ENCODE measurements around the gene CCT5. TPM values are rescaled to one million over a fixed set of nuclear protein-coding genes. Genes with fewer than 3 reads are reported as not detected.

CCT5 gene
- total and polyA plus RNA-seq, 2 donors from 2014 or later: 130 to 136 TPM

- Histone ChIP-seq H3K9me3 (ENCODE audit: control insufficient read depth in 2 of 3, insufficient read depth in 1 of 3, low read length in 3 of 3) (no peaks in the 10 kb centered on the region), H3K9ac (ENCODE audit: low read length in 3 of 3) (no peak overlapping the region), H3K4me3 (ENCODE audit: low read length in 3 of 3) (no peak overlapping the region), H3K27me3 (ENCODE audit: control insufficient read depth, insufficient read depth, low read length) (no peaks in the 10 kb centered on the region), H3K36me3 (ENCODE audit: control insufficient read depth in 2 of 3, insufficient read depth in 3 of 3, low read length in 3 of 3) (peaks cover 0 to 14% (median 11%) of the 10 kb centered on the region in 3 donors), H3K4me1 (ENCODE audit: control insufficient read depth in 2 of 3, insufficient read depth in 2 of 3, low read depth in 1 of 3, low read length in 3 of 3) (peaks cover 0 to 29% (median 18%) of the 10 kb centered on the region in 3 donors), H3K27ac (ENCODE audit: low read depth in 2 of 2, low read length in 2 of 2) (peak overlapping the region; percentile 89 to 91)
- TF ChIP-seq CTCF (IDR thresholded peaks at IDR 0.05; ENCODE audit: borderline replicate concordance, extremely low read depth, insufficient read depth): no peak
- FAIRE-seq (no peak), DNase-seq (no peak)
- intact Hi-C loops (cut with DNase I): no loop called here
Observed at GRCh38 chr5:10290438-10290837, 40.4 kb downstream of the CCT5 start.

- H3K9ac ChIP-seq (ENCODE audit: low read length in 3 of 3): no peak overlapping the region
- FAIRE-seq: no peak
- intact Hi-C loops (cut with DNase I): no loop called here
- no peaks in the 10 kb centered on the region for H3K9me3 ChIP-seq (ENCODE audit: control insufficient read depth in 2 of 3, insufficient read depth in 1 of 3, low read length in 3 of 3)
- H3K27ac ChIP-seq (ENCODE audit: low read depth in 2 of 2, low read length in 2 of 2): peak overlapping the region; percentile 71 to 80
- DNase-seq: no peak
- no peaks in the 10 kb centered on the region for H3K27me3 ChIP-seq (ENCODE audit: control insufficient read depth, insufficient read depth, low read length)
- no peak for TF ChIP-seq CTCF (IDR thresholded peaks at IDR 0.05; ENCODE audit: borderline replicate concordance, extremely low read depth, insufficient read depth)
- peaks cover 0 to 16% (median 2%) of the 10 kb centered on the region in 3 donors for H3K36me3 ChIP-seq (ENCODE audit: control insufficient read depth in 2 of 3, insufficient read depth in 3 of 3, low read length in 3 of 3)
- H3K4me3 ChIP-seq (ENCODE audit: low read length in 3 of 3): no peak overlapping the region
- peaks cover 0 to 29% (median 14%) of the 10 kb centered on the region in 3 donors for H3K4me1 ChIP-seq (ENCODE audit: control insufficient read depth in 2 of 3, insufficient read depth in 2 of 3, low read depth in 1 of 3, low read length in 3 of 3)
Observed at GRCh38 chr5:10291692-10292339, 41.7 kb downstream of the CCT5 start.

DNA sequence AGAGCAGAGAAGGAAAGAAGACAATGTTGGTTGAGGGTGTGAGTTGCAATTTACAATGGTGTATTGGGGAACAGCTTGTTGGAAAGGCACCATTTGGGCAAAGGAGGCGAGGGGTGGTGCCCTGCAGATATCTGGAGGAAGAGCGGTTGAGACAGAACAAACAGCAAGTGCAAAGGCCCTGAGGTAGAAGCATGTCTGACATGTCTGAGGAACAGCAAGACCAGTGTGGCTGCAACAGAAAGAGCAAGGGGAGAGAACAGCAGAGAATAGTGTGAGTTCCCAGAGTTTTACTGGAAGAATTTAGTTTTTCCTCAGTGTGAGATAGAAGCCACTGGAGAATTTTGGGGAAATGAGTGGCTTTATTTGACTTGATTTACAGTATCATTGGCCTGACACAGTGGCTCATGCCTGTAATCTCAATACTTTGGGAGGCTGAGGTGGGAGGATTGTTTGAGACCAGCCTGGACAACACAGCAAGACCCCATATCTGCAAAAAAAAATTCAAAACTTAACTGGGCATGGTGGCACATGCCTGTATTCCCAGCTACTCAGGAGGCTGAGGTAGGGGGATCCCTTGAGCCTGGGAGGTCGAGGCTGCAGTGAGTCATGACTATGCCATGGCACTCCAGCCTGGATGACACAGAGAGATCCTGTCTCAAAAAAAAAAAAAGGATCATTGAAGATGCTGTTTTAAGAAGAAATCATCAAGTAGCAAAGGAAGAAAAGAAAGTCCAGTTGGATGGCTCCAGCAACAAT lies 44.0 kb downstream of the CCT5 start:
- TF ChIP-seq CTCF (IDR thresholded peaks at IDR 0.05; ENCODE audit: borderline replicate concordance, extremely low read depth, insufficient read depth): no peak
- H3K27me3 ChIP-seq (ENCODE audit: control insufficient read depth, insufficient read depth, low read length): no peaks in the 10 kb centered on the region
- no peak for DNase-seq
- no peak overlapping the region for H3K9ac ChIP-seq (ENCODE audit: low read length in 3 of 3)
- H3K4me1 ChIP-seq (ENCODE audit: control insufficient read depth in 2 of 3, insufficient read depth in 2 of 3, low read depth in 1 of 3, low read length in 3 of 3): peaks cover 0 to 18% (median 10%) of the 10 kb centered on the region in 3 donors
- H3K27ac ChIP-seq (ENCODE audit: low read depth in 2 of 2, low read length in 2 of 2): no peak overlapping the region
- no peak for FAIRE-seq
- no peak overlapping the region for H3K4me3 ChIP-seq (ENCODE audit: low read length in 3 of 3)
- intact Hi-C loops (cut with DNase I): no loop called here
- no peaks in the 10 kb centered on the region for H3K9me3 ChIP-seq (ENCODE audit: control insufficient read depth in 2 of 3, insufficient read depth in 1 of 3, low read length in 3 of 3)
- peaks cover 0 to 9% (median 0%) of the 10 kb centered on the region in 3 donors for H3K36me3 ChIP-seq (ENCODE audit: control insufficient read depth in 2 of 3, insufficient read depth in 3 of 3, low read length in 3 of 3)
